ENCODE measurements around the gene DNAI7.
A peak's percentile ranks its signal among the peaks of the same experiment; 100 is the strongest.

DNAI7 gene, protein sequence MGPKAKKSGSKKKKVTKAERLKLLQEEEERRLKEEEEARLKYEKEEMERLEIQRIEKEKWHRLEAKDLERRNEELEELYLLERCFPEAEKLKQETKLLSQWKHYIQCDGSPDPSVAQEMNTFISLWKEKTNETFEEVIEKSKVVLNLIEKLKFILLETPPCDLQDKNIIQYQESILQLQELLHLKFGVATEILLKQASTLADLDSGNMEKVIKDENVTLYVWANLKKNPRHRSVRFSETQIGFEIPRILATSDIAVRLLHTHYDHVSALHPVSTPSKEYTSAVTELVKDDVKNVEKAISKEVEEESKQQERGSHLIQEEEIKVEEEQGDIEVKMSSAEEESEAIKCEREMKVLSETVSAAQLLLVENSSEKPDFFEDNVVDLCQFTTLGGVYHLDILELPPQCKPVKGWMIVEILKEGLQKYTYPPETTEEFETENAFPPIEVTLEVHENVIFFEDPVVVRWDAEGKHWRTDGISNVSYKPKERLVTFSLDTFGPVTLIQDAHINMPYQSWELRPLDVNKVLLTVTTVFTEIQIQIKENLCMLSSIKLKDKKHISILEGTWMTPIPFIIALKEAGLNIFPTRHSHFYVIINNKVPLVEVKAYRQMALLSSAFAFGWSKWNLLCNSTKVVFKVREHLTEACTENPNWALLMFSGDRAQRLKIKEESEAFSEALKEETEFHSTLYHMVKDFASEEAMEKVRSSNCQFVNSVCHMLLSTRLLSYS

DNA sequence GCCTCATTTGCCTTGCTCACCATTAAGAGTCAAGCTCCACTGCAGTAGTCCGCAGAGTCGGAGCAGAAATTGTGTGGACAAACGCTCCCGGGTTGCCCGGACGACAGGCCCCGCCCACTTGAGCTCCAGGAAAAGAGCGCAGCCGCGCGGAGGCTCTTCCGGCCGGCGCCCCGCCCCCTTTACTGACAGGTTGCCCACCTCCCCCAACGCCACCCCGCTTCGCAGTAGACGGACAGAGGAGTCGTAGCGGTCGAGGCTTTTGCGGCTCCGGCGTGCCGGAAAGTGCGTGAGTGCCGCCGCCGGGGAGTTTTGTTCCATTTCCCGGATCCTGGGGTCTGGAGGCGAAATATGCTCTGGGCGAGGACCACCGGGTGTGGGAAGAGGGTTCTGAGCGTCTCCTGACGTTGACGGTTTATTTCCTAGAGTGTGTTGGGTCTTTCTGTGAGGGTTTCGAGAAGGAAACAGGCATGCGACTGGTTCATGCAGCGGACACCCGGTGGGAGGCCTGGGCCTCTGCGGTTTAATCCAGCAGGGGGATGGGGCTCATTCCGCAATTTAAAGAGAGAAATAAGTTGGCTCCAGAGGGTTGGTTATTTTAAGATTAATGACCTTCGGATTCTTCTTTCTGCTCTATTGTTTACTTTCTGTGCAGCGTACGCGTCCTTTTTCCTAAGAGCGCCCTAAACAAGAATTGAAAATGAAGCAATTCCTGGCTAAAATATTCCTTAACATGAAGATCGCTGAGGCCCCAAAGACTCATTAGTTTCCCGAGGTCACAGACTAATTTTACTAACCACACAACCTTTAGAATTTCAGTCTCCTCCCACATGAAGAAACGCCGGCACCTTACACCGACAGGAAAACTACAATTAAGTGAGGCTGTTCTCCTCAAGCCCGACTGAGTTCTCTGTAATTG is at the start of gene DNAI7, which contains the start of gene ETFRF1:
Gene DNAI7, minus strand, starts transcription at position 105 of the 916 bp plus-strand sequence. Its CDS starts 82 bp downstream, at position 23.
Gene ETFRF1, plus strand, starts transcription at position 182 of the 916 bp plus-strand sequence. CDS start 8,720 bp downstream, outside the sequence.
- DNase-seq: peak; percentile 87

DNA sequence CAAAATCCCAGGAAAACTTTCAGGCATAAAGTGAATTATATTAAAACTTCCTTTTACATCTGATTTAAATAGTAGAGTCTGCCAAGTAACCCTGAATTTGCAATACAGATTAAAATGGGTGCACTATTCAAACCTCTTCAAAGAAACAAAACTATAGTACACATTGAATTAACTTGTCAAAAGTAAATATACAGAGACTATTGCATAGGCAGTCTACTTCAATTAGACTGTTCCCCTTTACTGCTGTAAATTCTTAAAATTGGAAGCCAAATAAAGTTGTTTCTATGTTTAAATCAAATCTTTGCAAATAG is 48.7 kb upstream of the DNAI7 start:
- no peak for DNase-seq

DNA sequence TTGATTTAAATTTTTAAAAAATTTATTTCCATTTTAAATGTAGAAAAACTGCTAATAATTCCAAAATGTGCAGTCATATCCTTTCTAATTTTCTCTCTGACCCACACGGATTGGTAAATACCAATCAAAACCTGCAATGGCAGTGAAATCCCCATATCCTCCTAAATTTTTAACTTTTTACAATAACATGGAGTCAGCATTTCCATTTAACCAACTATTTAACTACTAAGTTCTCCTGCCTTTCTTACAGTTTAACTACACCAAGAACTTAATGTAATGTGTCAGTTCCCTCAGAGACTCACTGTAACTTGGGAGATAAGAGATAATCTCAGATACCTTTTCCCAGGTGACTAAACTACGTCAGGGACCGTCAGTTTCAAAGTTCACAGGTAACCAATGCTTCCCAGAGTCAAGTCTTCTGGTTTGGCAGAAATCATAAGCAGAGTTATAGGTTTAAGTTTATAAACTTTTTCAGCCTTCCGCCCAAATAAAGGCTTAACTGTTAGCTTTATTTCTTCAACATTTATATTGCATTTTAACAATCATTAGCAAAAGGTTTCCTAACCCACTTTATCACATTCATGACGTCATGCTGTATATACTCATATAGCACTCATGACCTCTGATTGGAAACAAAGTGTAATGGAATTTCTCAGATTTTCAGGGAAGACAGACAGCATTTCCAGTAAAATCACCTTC is 48.2 kb upstream of the DNAI7 start:
- DNase-seq: no peak

DNA sequence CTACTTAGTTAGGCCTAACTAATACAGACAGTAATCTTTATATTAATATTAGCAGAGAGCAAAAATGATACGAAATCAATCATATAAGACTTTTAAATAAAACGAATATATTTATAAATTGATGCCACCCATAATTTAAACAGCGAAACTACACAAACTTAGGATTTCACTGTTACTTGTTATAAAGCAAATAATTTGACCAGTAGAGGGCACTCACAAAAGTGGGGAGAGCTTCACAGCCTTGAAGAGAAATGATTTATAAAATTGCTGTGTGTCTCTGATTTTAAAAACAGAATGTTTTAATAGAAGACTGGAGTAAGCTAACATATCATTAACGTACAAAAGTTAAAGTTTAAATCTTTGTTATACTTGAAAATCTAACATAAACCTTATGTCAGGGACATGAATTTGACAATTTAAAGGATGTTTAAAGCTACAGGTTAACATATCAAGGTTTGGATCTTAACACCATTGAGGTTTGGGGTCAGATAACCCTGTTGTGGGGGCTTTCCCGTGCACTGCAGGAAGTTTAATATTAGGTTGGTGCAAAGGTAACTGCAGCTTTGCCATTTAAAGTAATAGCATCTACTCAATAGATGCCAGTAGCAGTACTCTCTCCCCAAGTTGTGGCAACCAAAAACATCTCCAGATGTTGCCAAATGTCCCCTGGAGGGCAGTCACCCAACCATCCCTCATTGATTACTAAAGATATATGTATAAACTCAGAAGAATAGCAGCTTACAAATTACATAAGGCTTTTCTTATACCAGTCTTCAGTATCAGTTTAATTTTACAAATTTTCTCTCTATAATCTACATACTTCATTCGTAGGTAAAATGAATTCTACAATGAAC is 46.4 kb upstream of the DNAI7 start:
- peak; percentile 21 for DNase-seq

DNA sequence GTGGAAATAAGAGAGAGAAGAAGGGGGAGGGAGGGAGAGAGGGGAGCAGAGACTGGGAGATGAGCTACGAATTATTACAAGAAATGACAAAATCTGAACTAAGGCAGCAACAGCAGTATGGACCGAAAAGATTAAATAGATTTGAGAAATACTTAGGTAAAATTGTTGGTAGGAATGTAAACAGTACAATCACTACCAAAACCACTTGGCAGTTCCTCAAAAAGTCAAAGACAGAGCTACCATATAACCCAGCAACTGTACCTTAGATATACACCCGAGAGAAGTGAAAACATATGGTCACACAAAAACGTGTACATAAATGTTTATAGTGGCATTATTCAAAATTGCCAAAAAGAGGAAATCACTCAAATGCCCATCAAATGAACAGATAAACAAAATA is 41.7 kb upstream of the DNAI7 start:
- no peak for DNase-seq

DNA sequence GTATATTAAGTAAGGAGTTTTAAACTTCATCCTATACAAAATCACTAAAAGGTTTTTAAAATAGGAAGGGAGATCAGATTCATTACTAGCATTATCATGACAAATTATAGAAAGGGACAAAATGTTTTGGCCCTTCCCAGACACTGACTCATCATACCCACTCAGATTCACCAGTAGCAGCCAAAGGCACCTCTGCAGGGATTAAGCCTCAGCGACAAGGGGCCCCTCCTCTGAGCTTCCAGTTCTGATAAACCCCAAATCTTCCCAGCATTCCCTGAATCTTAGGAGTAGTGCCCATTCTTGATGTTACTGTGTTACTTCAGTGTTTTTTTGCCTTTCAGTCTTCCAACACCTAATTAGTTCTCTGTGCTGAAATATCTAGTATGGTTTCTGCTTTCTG is 41.2 kb upstream of the DNAI7 start:
- no peak for DNase-seq

DNA sequence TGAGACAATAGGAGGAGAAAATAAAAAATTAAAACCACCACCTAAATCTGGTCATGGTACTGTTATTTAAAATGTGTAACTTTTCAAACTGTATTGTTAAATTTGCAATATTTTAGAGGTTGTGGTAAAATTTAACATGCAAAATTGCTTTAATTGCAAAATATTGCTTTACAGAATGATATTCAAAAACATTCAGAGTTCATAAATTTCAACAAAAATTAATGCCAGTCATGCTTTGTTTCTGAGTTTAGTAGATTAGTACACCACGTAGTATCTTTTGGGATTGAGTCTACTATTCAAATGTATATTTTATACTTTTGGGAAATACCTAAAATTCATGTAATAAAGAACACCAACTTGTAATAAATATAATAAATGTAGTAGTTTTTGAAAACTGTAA is 18.4 kb upstream of the DNAI7 start:
- DNase-seq: no peak

DNA sequence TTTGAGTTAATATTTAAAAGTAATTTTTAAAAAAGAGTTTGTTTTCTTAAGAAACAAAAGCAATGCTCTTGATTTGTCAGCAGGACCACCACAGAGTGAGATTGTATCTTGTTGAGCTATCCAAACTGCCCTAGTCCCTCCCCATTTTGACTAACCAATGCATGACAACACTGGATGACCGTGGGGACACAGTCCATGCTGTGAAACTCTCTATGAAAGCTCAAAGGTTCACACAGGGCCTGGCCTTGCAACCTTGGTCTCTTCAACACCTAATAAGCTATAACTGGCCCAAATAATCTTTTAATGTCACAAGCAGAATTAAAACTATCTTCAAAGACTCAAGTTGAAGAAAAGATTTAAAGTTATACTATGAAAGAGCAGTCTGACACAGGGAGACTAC is 13.6 kb upstream of the DNAI7 start:
- DNase-seq: no peak

DNA sequence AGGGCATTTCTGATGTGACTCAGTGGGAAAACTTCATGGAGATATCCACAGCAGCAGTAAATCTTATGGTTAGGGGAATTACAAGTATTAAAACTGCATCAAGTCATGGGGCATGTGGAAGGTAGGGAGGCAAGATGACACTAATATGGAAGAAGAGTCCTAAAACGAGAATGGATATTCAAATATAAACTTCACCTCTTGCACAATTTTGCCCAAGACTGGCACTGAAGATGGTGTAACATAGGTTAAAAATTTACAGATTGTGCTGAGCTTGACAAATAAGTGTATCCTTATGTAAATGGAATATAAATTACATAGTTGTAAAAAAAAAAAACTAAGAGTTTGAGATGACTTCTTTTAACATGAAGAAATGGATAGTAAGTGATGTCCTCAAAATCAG is 12.9 kb upstream of the DNAI7 start:
- DNase-seq: no peak

DNA sequence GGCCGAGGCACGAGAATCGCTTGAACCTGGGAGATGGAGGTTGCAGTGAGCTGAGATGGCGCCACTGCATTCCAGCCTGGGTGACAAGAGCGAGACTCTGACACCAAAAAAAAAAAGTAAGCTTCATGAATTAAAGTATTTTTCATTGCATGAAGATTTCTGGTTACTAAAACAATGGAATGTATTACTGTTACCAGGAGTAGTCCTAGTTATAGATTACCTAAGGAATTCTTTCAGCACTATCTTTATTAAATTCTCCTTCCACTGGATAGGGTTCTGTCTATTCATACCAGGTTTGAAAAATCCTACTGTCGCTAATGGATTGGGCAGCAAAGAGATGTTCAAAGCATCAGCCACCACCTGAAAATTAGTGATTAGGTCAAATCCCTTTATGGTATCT is 12.5 kb upstream of the DNAI7 start:
- no peak for DNase-seq

DNA sequence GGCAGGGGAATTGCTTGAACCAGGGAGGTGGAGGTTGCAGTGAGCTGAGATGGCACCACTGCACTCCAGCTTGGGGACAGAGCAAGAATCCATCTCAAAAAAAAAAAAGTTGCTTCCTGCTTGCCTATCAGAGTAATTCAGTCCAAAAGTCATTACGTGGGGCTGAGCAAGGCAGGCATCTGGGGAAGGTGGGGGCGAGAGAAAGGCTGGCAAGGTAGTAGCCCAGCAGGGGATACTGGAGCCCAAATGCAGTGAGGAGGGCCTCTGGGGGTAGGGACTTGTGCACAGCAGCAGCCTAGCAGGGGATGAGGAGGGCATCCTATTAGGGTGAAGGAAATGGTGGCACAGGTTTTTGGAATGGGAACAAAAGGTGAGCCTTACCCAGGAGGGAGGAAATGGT is 7.2 kb upstream of the DNAI7 start:
- no peak for DNase-seq

DNA sequence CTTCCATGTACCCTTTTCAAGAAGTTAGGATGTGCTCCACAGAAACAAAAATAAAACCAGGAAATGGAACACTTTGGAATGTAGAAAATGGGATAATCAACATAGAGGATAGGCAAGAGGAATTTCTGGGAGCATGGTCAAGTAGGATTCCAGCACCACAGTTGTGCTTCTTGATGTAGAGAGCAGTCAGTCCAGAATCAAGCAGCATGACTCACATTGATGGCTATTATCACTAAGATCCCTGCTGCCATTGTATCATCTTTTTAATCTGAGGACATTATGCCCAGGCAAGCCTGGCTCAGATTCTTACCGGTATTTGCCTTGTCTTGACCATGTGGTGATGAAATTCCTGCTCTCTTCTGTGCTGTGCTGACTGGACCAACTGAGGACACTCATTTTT is 5.7 kb upstream of the DNAI7 start:
- DNase-seq: no peak

DNA sequence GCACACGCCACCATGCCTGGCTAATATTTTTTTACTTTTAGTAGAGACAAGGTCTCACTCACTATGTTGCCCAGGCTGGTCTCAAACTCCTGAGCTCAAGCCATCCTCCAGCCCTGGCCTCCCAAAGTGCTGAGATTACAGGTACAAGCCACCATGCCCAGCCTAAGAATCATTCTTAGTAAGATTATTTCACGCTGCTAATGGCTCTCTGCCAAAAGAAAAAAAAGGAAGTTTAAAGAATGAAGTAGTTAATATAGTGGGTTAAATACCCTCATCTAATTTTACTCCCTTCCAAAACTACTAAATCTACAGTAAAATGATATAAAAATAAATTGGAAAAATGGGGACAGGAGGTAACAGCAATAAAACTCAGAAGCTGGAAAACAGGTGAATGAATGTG is 2.6 kb upstream of the DNAI7 start:
- DNase-seq: no peak

DNA sequence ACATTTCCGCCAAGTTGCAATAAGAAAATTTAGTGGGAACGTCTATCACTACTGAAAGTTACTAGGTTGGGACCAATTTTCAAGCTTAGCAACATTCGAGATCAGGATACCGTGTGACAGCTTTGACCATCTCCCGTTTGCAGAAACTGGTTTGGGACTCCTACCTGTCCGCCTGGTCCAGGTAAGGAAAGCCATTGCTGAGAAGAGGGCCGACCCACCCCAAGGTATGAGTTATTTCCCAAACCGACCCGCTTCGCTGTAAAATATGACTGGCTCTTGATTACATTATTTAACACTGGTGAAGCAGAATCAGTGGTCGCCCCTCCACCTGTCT is 271 bp downstream of the DNAI7 start:
- no peak for DNase-seq

DNA sequence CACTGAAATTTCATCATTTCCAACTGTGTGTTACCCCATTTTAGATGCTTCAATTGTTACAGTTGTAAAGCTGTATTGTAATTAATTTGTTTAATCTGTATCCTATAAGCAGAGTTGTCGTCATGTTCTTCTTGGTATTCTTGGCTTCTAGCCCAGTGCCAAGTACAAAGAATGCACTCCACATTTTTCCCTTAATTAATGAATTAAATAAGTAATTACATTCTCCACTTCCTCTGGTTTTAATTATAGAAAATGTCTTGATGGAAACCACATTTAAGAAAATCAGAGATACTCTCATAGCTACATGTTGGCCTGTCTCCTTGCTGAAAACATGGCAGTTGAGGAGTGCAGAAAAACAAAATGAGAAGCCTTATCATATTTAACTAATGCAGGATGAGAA is 746 bp downstream of the DNAI7 start:
- no peak for DNase-seq

DNA sequence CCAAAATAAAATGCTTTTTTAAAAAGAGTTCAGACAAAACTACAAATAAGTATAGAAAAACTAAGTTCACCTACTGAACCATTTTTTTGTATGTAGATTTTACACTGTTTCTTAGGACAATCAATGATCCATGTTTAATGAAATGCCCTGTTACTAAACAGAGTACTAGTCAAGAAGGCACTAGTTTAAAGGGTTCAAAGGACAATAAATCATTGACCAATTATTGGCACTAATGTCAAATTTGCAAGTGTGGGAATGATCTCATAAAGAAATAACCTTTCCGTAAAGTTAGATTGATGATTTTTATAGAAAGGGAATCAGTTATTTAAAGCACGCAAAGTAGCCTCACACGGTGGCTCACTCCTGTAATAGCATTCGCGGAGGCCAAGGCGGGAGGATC is 4.2 kb downstream of the DNAI7 start:
- DNase-seq: no peak

DNA sequence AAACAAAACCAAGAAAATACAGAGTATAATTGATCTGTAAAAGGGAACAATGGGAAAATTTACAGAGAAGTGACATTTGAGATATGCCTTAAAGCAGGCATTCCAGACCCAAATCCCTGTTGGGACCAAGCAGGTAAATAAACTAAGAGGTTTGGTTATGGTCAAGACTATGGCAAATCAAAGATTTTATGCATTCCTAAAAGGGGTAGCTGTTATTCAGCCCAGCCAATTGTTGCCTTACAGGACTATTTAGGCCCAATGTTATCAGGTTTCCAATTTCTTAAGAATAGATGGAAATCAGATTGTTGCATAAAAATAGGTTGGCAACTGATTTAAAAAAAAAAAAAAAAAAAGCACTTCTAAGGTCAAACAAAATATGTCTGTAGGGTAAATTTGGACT is 5.3 kb downstream of the DNAI7 start:
- no peak for DNase-seq

DNA sequence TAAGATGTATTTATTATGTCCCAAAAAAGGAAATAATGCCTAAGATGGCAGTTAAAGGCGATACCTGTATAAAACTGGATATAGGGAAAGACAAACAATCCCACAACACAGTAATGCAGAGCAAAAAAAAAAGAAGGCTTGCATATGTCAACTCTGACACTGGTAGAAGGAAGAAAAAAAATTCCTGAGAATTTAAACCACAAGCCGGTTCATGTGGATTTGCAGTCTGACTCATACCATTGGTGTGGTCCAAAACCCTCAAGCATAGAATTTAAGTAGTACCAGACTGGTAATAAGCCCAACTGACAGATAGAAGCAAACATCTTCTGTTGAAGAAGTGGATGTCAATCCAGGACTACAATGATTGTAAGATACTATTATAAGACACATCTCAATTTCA is 7.2 kb downstream of the DNAI7 start:
- DNase-seq: no peak

DNA sequence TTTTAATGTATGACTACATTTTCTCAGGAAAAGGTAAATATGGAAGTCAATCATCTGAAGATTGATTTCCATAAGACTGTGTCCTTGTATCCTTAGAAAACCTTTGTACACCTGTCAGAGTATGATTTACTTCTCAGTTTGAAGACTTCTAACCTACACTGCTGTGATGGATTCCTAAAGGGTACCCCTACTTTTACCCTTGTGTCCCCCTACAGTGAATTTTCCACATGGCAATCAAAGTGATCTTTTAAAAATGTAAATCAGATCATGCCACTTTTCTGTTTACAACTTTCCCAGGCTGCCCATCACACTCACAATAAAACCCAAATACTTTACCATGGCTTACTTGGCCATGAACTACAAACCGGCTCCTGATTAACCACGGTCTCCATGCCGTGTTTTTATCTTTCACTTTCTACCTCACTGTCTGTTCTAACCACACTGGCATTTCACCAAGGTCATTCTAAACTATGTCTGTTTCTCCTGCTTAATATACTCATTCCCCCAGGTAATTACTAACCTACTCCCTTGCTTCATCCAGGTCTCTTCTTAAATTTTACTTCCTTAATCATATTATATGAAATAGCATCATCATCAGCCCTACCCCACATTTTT is 8.1 kb downstream of the DNAI7 start:
- no peak for DNase-seq

DNA sequence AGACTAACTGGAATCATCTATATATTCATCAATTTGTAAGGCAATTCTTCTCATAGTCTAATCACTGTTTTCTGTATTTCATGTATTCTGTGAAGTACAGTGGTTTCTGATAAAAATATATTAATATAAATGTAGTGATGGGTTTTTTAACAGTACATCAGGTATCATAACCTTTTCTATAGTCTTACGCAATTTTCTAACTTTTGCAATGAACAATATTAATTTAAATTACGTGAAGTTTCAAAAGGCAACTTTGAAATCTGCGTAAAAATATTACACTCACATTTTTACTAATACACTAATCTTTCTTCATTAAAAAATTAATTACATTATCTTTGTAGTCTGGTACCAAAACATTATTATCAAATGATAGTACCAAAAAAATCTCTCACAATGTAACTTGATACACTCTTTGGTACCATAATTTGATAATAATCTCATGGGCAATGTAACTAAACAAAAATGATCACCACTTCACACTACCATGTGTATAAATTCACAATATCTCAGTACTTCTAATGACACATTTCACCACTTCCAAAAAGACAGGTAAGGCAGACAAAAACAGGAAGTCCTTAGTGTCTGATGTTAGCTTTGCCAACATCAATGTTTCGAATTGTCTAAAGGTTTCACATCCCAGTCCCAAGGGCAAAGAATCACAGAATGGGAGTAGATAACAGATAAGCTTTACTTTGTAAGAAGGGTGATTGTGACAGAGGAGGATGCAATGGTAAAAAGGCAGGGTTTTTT is 8.7 kb downstream of the DNAI7 start:
- no peak for DNase-seq

DNA sequence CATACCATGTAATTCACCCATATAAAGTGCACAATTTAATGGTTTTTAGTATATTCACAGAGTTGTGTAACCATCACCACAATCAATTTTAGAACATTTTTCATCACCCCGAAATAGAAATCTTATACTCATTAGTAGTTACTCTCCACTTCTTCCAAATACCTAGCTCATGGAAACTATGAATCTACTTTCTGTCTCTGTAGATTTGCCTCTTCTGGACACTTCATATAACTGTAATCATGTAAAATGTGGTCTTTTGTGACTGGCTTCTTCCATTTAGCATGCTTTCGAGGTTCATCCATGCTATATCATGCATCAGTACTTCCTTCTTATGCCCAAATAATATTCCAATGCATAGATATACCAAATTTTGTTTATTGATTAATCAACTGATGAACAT is 10.8 kb downstream of the DNAI7 start:
- DNase-seq: no peak

Measured in NK-92 treated with Interleukin-12 subunit alpha and Interleukin-12 subunit beta, amount 100 ng/mL, for 24 hours (cell line).